HG03575 (cell line): ENCODE results near the gene KLRC4.
"Not testable (repeated sequence)": the region's sequence is repeated elsewhere in the genome, so short reads cannot be mapped to it uniquely, and the experiment has no call there.

Experiments
- ATAC-seq: cut with Tn5 transposase; IDR thresholded peaks from one replicate; pipeline ENCODE4 v1.9.1; 2021; ENCODE audit not compliant: unreplicated experiment, insufficient number of reproducible peaks, low FRiP score; ENCODE audit errors: extremely low read depth

KLRC4 gene

DNA sequence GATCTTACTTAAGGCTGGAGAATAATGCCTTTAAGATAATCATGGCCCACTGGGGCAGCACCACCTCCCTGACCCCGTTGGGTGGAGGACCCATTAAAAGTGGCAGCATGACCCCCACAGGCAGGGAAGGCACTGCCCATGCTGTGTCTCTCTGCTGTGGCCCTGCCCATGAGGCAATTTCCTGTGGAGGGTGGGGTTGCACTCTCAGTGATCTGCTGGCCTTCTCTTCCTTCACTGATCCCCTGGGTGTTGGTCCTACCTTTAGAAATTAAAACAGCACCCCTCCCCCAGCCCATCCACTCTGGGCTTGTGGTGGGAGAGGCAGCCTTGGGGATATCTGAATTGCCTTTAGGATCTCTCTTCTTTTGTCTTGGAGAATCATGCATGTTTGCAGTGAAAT lies 37.0 kb downstream of the KLRC4 start:
- ATAC-seq: no peak

DNA sequence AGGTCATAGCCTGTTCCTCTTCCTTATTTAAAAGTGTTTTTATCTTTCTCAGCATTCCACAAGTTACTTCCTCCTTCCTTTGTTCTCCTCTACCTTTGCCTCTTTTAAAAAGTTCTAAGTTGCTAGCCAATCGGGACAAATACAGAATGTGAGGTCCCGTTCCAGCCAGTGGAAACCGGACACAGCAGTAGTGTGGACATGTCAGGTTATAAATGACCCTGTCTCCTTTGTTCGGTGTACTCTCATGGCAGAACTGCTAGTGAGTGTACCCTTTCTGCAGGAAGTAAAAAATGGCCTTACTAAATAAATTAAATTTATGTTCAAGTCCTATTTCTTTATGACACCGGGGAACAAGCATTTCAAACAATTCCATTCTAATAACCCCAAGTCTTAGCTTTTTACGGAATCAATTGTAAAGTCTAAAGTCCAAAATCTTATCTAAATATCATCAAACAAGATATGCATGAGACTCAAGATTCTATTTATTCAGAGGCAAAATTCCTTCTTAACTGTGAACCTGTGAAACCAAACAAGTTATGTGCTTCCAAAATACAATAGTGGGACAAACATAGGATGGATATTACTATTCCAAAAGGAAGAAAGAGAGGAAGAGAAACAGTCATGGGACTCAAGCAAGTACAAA lies 37.5 kb downstream of the KLRC4 start:
- not testable (repeated sequence) for ATAC-seq

- ATAC-seq: no peak
Observed at GRCh38 chr12:10369557-10370415, 39.8 kb downstream of the KLRC4 start.

- no peak for ATAC-seq
Observed at GRCh38 chr12:10368206-10369171, 41.1 kb downstream of the KLRC4 start.

GRCh38 chr12:10367714-10368113 lies 41.8 kb downstream of the KLRC4 start:
- ATAC-seq: not testable (repeated sequence)

- ATAC-seq: no peak
Observed at GRCh38 chr12:10366875-10367274, 42.7 kb downstream of the KLRC4 start.

DNA sequence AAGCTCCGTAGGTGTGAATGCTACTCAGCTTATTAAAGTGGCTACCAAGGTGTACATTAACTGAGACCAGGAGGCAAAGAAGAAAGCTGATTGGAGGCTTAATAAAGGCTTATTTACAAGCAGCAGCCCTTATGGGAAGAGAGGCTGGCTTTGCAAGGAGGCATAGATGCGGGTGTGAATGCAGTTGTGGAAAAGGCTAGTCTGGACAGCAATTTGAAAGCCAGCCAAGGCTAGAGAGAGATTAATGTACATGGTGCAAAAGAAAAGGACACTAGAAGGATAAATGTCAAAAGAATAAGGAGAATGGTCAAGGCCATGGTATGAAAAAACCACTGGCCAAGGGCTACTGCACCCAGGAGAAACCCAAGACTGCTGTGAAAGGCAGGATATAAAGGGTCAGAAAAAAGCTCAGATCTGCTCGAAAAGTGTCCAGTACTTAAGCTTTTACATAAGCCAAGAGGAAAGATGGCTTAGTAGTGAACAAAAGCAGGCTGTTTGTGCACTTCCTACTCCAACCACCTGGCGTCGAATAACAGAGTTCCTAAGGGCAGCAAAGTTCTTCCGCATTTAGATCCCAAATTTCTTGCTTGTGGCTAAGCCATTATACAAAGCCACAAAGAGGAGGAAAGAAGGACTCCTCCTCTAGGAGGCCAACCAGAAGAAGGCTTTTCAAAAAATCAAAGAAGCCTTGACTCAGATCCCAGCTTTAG lies 43.7 kb downstream of the KLRC4 start:
- no peak for ATAC-seq

DNA sequence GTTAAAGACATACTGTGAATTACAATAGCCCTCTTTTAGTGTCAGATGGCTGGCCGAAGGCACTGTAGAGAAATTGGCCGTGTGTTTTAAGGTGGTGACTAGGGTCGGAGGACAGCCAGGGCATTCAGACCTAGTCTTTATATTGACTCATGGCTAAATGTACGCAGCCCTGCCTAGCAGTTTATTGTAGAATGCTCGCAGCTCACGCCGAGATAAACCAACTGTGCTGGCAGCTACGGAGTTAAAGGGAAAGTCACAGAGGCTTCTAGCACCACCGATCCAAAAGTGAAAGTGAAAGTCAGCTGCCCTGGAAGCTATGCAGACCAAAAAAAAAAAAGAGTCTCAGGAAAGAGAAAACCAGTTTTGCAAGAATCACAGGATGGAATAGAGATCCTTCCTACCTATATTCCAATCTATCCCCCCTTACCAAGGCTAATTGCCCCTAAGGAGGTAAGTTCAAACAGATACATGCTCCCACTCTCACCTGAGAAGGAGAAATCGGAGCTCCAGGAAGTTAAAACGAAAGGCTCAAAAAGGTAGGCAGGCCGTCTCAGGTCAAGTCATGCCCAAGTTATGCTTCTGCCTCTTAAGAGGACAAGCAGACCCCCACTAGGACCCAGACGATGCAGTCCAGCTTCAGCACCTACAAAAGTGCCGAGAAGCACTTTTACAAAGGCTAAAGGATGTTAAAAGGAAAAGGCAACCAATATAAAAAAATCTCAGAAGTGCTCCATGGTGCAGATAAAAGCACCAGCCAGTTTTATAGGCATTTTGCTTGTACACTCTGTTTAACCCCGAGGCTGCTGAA lies 44.5 kb downstream of the KLRC4 start:
- peak; percentile 26 for ATAC-seq

GRCh38 chr12:10363914-10364814 lies 45.4 kb downstream of the KLRC4 start:
- ATAC-seq: peak; percentile 69

DNA sequence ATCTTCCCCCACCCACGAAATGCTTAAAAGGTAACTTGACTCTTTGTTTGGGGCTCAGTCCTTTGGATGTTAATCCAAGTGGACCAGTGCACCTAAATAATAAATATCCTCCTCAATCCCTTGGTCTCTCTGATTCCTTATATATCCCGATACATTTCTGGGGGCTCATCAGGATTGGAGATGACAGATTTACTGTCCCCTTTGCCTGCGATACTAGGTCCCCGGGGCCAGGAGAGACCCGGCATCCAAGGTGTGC lies 46.0 kb downstream of the KLRC4 start:
- no peak for ATAC-seq

- no peak for ATAC-seq
Observed at GRCh38 chr12:10362828-10363657, 46.5 kb downstream of the KLRC4 start.

DNA sequence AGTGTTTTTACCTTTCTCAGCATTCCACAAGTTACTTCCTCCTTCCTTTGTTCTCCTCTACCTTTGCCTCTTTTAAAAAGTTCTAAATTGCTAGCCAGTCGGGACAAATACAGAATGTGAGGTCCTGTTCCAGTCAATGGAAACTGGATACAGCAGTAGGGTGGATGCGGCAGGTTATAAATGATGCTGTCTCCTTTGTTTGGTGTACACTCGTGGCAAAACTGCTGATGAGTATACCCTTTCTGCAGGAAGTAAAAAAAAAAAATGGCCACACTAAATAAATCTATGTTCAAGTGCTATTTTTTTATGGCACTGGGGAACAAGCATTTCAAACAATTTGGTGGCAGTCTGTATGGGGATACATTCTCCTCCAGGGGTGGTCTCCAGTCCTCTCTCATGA lies 47.2 kb downstream of the KLRC4 start:
- ATAC-seq: no peak

DNA sequence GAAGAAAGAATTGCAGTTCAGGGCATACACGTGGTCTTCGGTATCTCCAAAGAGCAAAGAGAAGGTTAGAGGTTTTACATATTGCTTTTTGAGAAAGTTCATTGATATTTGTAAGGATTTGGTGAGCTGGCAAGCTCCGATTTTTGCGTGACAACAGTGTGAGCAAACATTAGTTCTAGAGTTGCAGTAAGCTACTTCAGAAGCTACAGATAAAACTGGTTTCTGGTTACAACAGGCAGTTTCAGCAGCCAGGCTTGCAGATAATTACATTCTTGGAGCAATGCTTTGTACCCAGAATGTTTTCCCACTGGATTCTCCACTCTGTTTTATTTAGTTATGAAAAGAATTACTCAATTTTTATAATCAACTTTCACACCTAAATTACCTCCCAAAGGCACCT lies 47.9 kb downstream of the KLRC4 start:
- ATAC-seq: no peak

DNA sequence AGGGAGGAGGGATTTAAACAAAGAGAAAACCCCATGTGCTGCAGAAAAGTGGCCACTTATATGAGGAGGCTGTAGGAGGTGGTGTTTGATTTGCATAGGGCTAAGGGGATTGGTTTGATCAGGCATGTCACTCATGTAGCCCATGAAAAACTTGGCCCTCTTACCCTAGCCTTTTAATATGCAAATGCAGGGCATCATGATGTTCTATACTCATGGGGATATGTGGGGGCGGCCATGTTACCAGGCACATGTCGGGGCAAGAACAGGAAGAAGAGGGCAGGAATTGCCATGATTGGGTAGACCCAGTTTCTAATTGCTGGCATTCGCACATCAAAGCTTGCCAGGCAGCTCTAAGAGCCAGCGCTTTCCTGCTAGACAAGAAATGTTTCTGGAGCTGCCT lies 48.5 kb downstream of the KLRC4 start:
- ATAC-seq: no peak

- ATAC-seq: no peak
Observed at GRCh38 chr12:10358969-10359368, 50.6 kb downstream of the KLRC4 start.

DNA sequence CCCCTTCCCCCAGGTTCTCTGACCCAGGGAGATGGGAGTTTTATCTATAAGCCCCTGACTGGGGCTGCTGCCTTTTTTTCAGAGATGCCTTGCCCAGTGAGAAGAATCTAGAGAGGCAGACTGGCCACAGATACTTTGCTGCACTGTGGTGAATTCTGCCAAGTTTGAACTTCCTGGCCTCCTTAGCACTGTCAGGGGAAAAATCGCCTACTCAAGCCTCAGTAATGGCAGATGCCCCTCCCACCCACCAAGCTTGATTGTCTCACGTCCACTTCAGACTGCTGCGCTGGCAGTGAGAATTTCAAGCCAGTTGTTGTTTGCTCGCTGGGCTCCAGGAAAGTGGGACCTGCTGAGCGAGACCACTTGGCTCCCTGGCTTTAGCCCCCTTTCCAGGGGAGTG lies 51.4 kb downstream of the KLRC4 start:
- no peak for ATAC-seq
